GM15510 (cell line): ENCODE measurements around the gene SPACDR.
A peak's percentile ranks its signal among the peaks of the same experiment; 100 is the strongest.

Source experiments
- POLR2A ChIP-seq: IDR thresholded peaks from 3 replicates; pipeline ENCODE4 v1.6.1; 2011; ENCODE audit warnings: borderline replicate concordance; ENCODE audit not compliant: insufficient read length; ENCODE audit errors: extremely low read depth

The SPACDR gene

GRCh38 chr7:100488333-100489095, 24.5 kb upstream of the SPACDR start:
- TF ChIP-seq POLR2A, result no peak

GRCh38 chr7:100486753-100487446, 22.8 kb upstream of the SPACDR start:
- TF ChIP-seq POLR2A, result no peak

DNA sequence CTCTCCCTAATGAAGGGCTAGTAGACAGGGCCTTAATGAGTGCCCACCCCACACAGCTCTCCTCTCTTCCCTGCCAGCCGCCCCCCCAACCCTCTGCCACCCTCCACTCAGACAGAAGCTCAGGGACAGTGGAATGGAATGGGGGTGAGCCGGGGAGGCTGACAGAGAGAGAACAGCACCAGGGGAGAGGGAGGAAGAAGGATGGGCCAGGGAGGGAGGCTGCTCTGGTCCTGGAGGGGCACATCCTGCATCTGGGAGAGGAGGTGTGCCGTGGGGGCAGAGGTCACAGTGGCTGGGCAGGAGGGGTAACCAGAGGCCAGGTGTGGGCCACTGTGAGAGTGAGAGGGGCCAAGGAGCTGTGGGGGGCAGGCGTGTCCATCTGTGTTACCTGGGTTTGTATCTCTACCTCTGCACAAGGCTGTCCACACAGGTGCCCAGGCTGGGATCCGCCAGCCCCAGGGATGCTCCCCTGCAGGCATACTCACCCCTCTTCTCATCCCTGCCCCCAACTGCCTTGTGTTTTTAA, 22.1 kb upstream of the SPACDR start:
- TF ChIP-seq POLR2A, result no peak

DNA sequence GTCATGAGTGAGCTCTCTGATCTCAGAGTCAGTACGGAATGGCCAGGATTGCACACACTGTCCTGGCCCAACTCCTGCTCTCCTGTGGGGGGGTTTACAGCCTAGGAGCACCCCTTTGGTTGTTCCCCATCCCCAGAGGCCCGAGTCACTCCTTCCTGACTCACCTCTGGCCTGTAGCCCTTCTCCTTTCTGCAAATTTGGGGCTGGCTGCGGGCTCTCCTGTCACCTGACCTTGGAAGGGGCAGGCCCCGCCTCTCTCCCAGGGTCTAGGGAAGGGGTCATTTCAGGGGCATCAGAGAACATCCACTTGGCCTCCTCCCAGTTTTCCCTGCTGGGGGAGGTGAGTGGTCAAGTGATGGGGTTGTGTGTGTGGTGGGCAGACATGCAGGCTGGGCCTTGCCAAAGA, 21.4 kb upstream of the SPACDR start:
- no peak for TF ChIP-seq POLR2A

GRCh38 chr7:100484673-100485045, 20.6 kb upstream of the SPACDR start:
- no peak for TF ChIP-seq POLR2A

GRCh38 chr7:100483722-100484672, 19.9 kb upstream of the SPACDR start, which contains the start of gene NYAP1:
Gene NYAP1, plus strand, starts transcription at chr7:100483927. Its CDS starts 1,385 bp downstream, at chr7:100485312.
- no peak for TF ChIP-seq POLR2A

GRCh38 chr7:100483090-100483721, 19.1 kb upstream of the SPACDR start:
- TF ChIP-seq POLR2A, result no peak

GRCh38 chr7:100482728-100483089, 18.6 kb upstream of the SPACDR start:
- TF ChIP-seq POLR2A, result no peak

- no peak for TF ChIP-seq POLR2A
Observed at GRCh38 chr7:100481466-100481865, 17.4 kb upstream of the SPACDR start.

GRCh38 chr7:100478958-100479660, 15.0 kb upstream of the SPACDR start, which contains the start of gene TSC22D4:
Gene TSC22D4, minus strand, starts transcription at chr7:100479214. Its CDS starts 1,176 bp downstream, at chr7:100478038.
- peak; percentile 79 for TF ChIP-seq POLR2A

DNA sequence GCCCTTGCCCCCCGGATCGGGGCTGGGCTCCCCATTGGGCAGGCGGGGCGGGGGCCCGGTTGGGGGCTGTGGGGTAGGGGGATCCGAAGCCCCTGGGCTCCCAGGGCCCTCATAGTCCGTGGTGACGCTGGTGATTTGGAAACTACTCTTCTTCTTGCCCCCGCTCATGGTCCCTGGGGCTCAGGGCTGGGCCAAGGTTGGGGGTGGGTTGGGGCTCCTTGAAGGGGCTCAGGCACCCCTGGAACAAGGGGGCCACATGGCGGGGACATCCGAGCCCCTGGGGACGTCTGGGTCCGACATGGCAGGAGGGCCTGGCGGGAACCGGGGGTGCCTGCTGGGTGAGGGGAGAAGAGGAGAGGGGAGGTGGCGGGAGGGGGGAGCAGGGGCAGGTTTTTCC, 13.8 kb upstream of the SPACDR start:
- TF ChIP-seq POLR2A, result no peak

- no peak for TF ChIP-seq POLR2A
Observed at GRCh38 chr7:100476903-100477870, 13.1 kb upstream of the SPACDR start.

GRCh38 chr7:100476101-100476780, 12.2 kb upstream of the SPACDR start:
- no peak for TF ChIP-seq POLR2A

DNA sequence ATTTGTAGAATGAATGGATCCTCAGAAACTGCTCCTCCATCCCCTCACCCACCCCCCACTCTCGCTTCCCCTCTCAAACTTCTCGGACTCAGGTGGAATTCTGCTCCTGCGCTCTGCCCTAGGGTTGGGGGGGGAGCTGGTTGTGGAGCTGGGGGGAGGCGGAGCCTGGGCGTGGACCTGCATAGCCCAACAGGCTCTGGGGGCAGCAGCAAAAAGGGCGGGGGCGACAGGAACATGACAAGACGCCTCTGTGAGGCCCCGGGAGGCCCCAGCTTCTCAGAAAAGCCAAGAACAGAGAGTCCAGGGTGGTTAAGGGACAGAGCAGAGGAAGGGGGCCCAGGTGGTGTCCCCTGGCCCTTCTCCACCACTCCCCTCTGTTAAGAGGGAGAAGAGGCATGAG, 11.5 kb upstream of the SPACDR start:
- no peak for TF ChIP-seq POLR2A
